WTC11 (cell line): Measurements from ENCODE around the gene MSI2. TPM values are rescaled to one million over a fixed set of nuclear protein-coding genes. Genes with fewer than 3 reads are reported as not detected.

ENCODE experiments used
- ATAC-seq: fragments of 200-7000 bp; cut with Tn5 transposase; 2 replicates; pipeline ENCODE4 v1.10.0; 2021; ENCODE audit warnings: mild to moderate bottlenecking, moderate library complexity
- CTCF ChIA-PET: fragments of 300-600 bp; sonication (Branson Sonifier 250); formaldehyde crosslinking; loops from one replicate; lab custom pipeline; 2021; ENCODE audit warnings: antibody characterized with exemption; lab: Charles Lee
- POLR2A ChIA-PET: fragments of 350-600 bp; sonication (Branson Sonifier 250); formaldehyde crosslinking; loops from one replicate; lab custom pipeline; 2021; ENCODE audit warnings: antibody characterized with exemption; lab: Charles Lee
- DNase-seq: peaks from one replicate; pipeline ENCODE4 v3.0.0; 2021; ENCODE audit warnings: low spot score
- H3K27ac Mint-ChIP-seq: 2 replicates; pipeline ENCODE4 v1.8.0; 2021; ENCODE audit warnings: mixed read lengths
- H3K27me3 Mint-ChIP-seq: 2 replicates; pipeline ENCODE4 v1.8.0; 2021; ENCODE audit warnings: low read depth, mild to moderate bottlenecking, moderate library complexity, mixed read lengths
- H3K36me3 Mint-ChIP-seq: 2 replicates; pipeline ENCODE4 v1.8.0; 2021; ENCODE audit warnings: mixed read lengths
- H3K4me1 Mint-ChIP-seq: 2 replicates; pipeline ENCODE4 v1.8.0; 2022; ENCODE audit warnings: mixed read lengths
- H3K4me3 Mint-ChIP-seq: 2 replicates; pipeline ENCODE4 v1.8.0; 2021; ENCODE audit warnings: mild to moderate bottlenecking, moderate library complexity, mixed read lengths
- H3K9me3 Mint-ChIP-seq: 2 replicates; pipeline ENCODE4 v1.8.0; 2021; ENCODE audit warnings: mixed read lengths
- ATF1 ChIP-seq: sonication (generic); formaldehyde crosslinking; IDR thresholded peaks from 2 replicates; pipeline ENCODE4 v1.8.1; 2023; ENCODE audit warnings: mild to moderate bottlenecking, moderate library complexity, missing genetic modification reagents
- E2F4 ChIP-seq: sonication (generic); formaldehyde crosslinking; IDR thresholded peaks from 2 replicates; pipeline ENCODE4 v1.8.1; 2022; ENCODE audit warnings: low read depth, mild to moderate bottlenecking, moderate library complexity, missing genetic modification reagents, borderline replicate concordance
- JAZF1 ChIP-seq: fragments of 250-450 bp; sonication (Bioruptor Pico); IDR thresholded peaks from 2 replicates; pipeline ENCODE4 v1.9.0; 2021; ENCODE audit warnings: moderate library complexity, mild to moderate bottlenecking, inconsistent platforms
- JUN ChIP-seq: sonication (generic); formaldehyde crosslinking; IDR thresholded peaks from 2 replicates; pipeline ENCODE4 v1.8.0; 2023; ENCODE audit warnings: mild to moderate bottlenecking, missing genetic modification reagents
- KAT7 ChIP-seq: sonication (generic); formaldehyde crosslinking; IDR thresholded peaks from 2 replicates; pipeline ENCODE4 v1.8.1; 2023; ENCODE audit warnings: missing genetic modification reagents, mild to moderate bottlenecking, borderline replicate concordance
- NFATC4 ChIP-seq: fragments of 250-450 bp; sonication (Bioruptor Pico); IDR thresholded peaks from 2 replicates; pipeline ENCODE4 v1.9.0; 2021; ENCODE audit warnings: mild to moderate bottlenecking
- PREB ChIP-seq: sonication (generic); formaldehyde crosslinking; IDR thresholded peaks from 2 replicates; pipeline ENCODE4 v1.8.1; 2022; ENCODE audit warnings: mild to moderate bottlenecking, missing genetic modification reagents, moderate library complexity, borderline replicate concordance
- SOX15 ChIP-seq: fragments of 250-450 bp; sonication (Bioruptor Pico); IDR thresholded peaks from 2 replicates; pipeline ENCODE4 v1.9.0; 2021; ENCODE audit warnings: mild to moderate bottlenecking
- TEAD4 ChIP-seq: sonication (generic); formaldehyde crosslinking; IDR thresholded peaks from 2 replicates; pipeline ENCODE4 v1.8.0; 2022; ENCODE audit warnings: mild to moderate bottlenecking, missing genetic modification reagents
- USF2 ChIP-seq: sonication (generic); formaldehyde crosslinking; IDR thresholded peaks from 2 replicates; pipeline ENCODE4 v1.8.1; 2023; ENCODE audit warnings: mild to moderate bottlenecking, missing genetic modification reagents, moderate library complexity
- ZBTB21 ChIP-seq: sonication (generic); formaldehyde crosslinking; IDR thresholded peaks from 2 replicates; pipeline ENCODE4 v1.8.1; 2023; ENCODE audit warnings: mild to moderate bottlenecking, missing genetic modification reagents, borderline replicate concordance
- ZBTB43 ChIP-seq: sonication (generic); formaldehyde crosslinking; IDR thresholded peaks from 2 replicates; pipeline ENCODE4 v1.8.1; 2023; ENCODE audit warnings: mild to moderate bottlenecking, missing genetic modification reagents
- ZNF121 ChIP-seq: sonication (generic); formaldehyde crosslinking; IDR thresholded peaks from 2 replicates; pipeline ENCODE4 v1.8.0; 2023; ENCODE audit warnings: missing genetic modification reagents
- ZNF138 ChIP-seq: sonication (generic); formaldehyde crosslinking; conservative IDR thresholded peaks from 2 replicates; pipeline ENCODE4 v1.8.1; 2022; ENCODE audit warnings: mild to moderate bottlenecking, moderate library complexity, missing genetic modification reagents
- ZNF232 ChIP-seq: sonication (generic); formaldehyde crosslinking; IDR thresholded peaks from 2 replicates; pipeline ENCODE4 v1.8.0; 2022; ENCODE audit warnings: mild to moderate bottlenecking, missing genetic modification reagents
- ZNF423 ChIP-seq: fragments of 250-450 bp; sonication (Bioruptor Pico); IDR thresholded peaks from 2 replicates; pipeline ENCODE4 v2.1.2; 2022; ENCODE audit warnings: mild to moderate bottlenecking, moderate library complexity
- total RNA-seq: library from RNA; stranded (reverse); gene quantifications from 3 replicates; pipeline ENCODE4 v1.2.3, GENCODE V29; 2021
- TF ChIP-seq, protein P1 (sequence below): sonication (generic); formaldehyde crosslinking; IDR thresholded peaks from 2 replicates; pipeline ENCODE4 v1.8.1; 2023; ENCODE audit warnings: mild to moderate bottlenecking, missing genetic modification reagents, moderate library complexity
- TF ChIP-seq, protein P2 (sequence below): sonication (generic); formaldehyde crosslinking; IDR thresholded peaks from 2 replicates; pipeline ENCODE4 v1.8.1; 2022; ENCODE audit warnings: low read depth, missing genetic modification reagents, borderline replicate concordance
- TF ChIP-seq, protein P3 (sequence below): sonication (generic); formaldehyde crosslinking; IDR thresholded peaks from 2 replicates; pipeline ENCODE4 v1.8.0; 2022; ENCODE audit warnings: mild to moderate bottlenecking, missing genetic modification reagents
- TF ChIP-seq, protein P4 (sequence below): sonication (generic); formaldehyde crosslinking; IDR thresholded peaks from 2 replicates; pipeline ENCODE4 v1.8.1; 2023; ENCODE audit warnings: mild to moderate bottlenecking, missing genetic modification reagents
- TF ChIP-seq, protein P5 (sequence below): sonication (generic); formaldehyde crosslinking; conservative IDR thresholded peaks from 2 replicates; pipeline ENCODE4 v1.8.1; 2022; ENCODE audit warnings: mild to moderate bottlenecking, missing genetic modification reagents

Gene MSI2
- total RNA-seq, 1 experiment from 2014 or later, result 82.1 TPM

GRCh38 chr17:57519800-57520199, 263.5 kb downstream of the MSI2 start (continued):
- TF ChIP-seq, protein P1, sequence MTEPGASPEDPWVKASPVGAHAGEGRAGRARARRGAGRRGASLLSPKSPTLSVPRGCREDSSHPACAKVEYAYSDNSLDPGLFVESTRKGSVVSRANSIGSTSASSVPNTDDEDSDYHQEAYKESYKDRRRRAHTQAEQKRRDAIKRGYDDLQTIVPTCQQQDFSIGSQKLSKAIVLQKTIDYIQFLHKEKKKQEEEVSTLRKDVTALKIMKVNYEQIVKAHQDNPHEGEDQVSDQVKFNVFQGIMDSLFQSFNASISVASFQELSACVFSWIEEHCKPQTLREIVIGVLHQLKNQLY (CRISPR knock-in tag), result no peak
- TF ChIP-seq ZNF138 (CRISPR knock-in tag) (no peak), JUN (CRISPR knock-in tag) (no peak)
- TF ChIP-seq, protein P2, sequence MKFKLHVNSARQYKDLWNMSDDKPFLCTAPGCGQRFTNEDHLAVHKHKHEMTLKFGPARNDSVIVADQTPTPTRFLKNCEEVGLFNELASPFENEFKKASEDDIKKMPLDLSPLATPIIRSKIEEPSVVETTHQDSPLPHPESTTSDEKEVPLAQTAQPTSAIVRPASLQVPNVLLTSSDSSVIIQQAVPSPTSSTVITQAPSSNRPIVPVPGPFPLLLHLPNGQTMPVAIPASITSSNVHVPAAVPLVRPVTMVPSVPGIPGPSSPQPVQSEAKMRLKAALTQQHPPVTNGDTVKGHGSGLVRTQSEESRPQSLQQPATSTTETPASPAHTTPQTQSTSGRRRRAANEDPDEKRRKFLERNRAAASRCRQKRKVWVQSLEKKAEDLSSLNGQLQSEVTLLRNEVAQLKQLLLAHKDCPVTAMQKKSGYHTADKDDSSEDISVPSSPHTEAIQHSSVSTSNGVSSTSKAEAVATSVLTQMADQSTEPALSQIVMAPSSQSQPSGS (CRISPR knock-in tag), result no peak

DNA sequence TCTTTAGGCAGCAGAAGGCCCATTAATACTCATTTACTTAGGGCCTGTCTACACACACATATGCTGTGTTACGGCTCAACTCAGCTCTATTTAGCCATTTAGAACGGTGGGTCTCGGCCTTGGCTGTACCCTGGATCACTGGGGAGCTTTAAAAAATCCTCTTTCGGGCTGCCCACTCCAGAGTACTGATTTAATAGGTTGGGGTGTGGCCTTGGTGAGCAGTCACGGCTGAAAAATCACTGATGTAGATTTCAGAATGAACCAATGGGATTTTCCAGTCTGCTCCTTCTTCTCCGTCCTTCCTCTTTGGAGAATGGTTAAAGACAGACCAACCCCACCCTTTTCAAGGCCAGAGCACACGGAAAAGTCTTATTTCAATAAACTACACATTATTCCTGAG, 265.3 kb downstream of the MSI2 start:
- no peaks in the 10 kb centered on the region for H3K9me3 Mint-ChIP-seq
- no peak for TF ChIP-seq ATF1 (CRISPR knock-in tag)
- no peak for TF ChIP-seq SOX15 (CRISPR knock-in tag)
- no peak for TF ChIP-seq TEAD4 (CRISPR knock-in tag)
- TF ChIP-seq, protein P3, sequence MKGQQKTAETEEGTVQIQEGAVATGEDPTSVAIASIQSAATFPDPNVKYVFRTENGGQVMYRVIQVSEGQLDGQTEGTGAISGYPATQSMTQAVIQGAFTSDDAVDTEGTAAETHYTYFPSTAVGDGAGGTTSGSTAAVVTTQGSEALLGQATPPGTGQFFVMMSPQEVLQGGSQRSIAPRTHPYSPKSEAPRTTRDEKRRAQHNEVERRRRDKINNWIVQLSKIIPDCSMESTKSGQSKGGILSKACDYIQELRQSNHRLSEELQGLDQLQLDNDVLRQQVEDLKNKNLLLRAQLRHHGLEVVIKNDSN (CRISPR knock-in tag), result no peak
- TF ChIP-seq JAZF1 (CRISPR knock-in tag), result no peak
- no peak for TF ChIP-seq ZNF138 (CRISPR knock-in tag)
- no peak for TF ChIP-seq PREB (CRISPR knock-in tag)

GRCh38 chr17:57522042-57523005, 266.0 kb downstream of the MSI2 start:
- DNase-seq, result no peak
- Mint-ChIP-seq H3K4me1 (peaks cover 60% of the 10 kb centered on the region), H3K9me3 (no peaks in the 10 kb centered on the region), H3K4me3 (no peak overlapping the region), H3K36me3 (no peaks in the 10 kb centered on the region), H3K27ac (peak overlapping the region; percentile 70), H3K27me3 (no peaks in the 10 kb centered on the region)
- ChIA-PET CTCF (interaction anchor here (0.6 to 1.2 kb wide), 5 partner anchors 10 to 279 kb away, joined by 3 to 4 read pairs (median 3); no protein-coding TSS in a partner anchor), POLR2A (no interaction called here)
- no peak for ATAC-seq
- TF ChIP-seq NFATC4 (CRISPR knock-in tag) (no peak), ZNF232 (CRISPR knock-in tag) (no peak), ZNF121 (CRISPR knock-in tag) (no peak), E2F4 (CRISPR knock-in tag) (no peak), ZBTB21 (no peak), USF2 (CRISPR knock-in tag) (no peak), KAT7 (CRISPR knock-in tag) (no peak), ZBTB43 (CRISPR knock-in tag) (no peak), ZNF423 (CRISPR knock-in tag) (no peak), JUN (CRISPR knock-in tag) (no peak)
- TF ChIP-seq, protein P4, sequence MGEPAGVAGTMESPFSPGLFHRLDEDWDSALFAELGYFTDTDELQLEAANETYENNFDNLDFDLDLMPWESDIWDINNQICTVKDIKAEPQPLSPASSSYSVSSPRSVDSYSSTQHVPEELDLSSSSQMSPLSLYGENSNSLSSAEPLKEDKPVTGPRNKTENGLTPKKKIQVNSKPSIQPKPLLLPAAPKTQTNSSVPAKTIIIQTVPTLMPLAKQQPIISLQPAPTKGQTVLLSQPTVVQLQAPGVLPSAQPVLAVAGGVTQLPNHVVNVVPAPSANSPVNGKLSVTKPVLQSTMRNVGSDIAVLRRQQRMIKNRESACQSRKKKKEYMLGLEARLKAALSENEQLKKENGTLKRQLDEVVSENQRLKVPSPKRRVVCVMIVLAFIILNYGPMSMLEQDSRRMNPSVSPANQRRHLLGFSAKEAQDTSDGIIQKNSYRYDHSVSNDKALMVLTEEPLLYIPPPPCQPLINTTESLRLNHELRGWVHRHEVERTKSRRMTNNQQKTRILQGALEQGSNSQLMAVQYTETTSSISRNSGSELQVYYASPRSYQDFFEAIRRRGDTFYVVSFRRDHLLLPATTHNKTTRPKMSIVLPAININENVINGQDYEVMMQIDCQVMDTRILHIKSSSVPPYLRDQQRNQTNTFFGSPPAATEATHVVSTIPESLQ (CRISPR knock-in tag), result no peak
- TF ChIP-seq, protein P5, sequence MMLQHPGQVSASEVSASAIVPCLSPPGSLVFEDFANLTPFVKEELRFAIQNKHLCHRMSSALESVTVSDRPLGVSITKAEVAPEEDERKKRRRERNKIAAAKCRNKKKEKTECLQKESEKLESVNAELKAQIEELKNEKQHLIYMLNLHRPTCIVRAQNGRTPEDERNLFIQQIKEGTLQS (CRISPR knock-in tag), result no peak

More for the DNA sequence above, 265.3 kb downstream of the MSI2 start:
- Mint-ChIP-seq H3K4me1 (peaks cover 67% of the 10 kb centered on the region), H3K27me3 (no peaks in the 10 kb centered on the region), H3K36me3 (no peaks in the 10 kb centered on the region), H3K4me3 (no peak overlapping the region), H3K27ac (peak overlapping the region; percentile 45; the same call in 1 of the 2 replicates)
- DNase-seq (no peak), ATAC-seq (no peak)
- POLR2A ChIA-PET, result no interaction called here
- CTCF ChIA-PET, result interaction anchor here (0.6 to 1.2 kb wide), 7 partner anchors 10 to 279 kb away, joined by 3 to 4 read pairs (median 3); no protein-coding TSS in a partner anchor
